Endothelial cell of umbilical vein (primary cell): ENCODE results near the gene C1QTNF8. TPM values are rescaled to one million over a fixed set of nuclear protein-coding genes. Genes with fewer than 3 reads are reported as not detected.

Experiments
- BruUV-seq: library from RNA; stranded (reverse); fragments of 400-500 nt; replicated peaks from 2 replicates; lab custom pipeline; 2021; lab: Mats Ljungman, UMichigan
- CTCF ChIA-PET: fragments of 300-600, 350-600 bp; sonication (Branson Sonifier 250); formaldehyde crosslinking; loops from one replicate; lab custom pipeline; 2021; ENCODE audit warnings: antibody characterized with exemption, inconsistent platforms; lab: Charles Lee
- POLR2A ChIA-PET: fragments of 300-600, 350-600 bp; sonication (Branson Sonifier 250); formaldehyde crosslinking; loops from one replicate; lab custom pipeline; 2021; ENCODE audit warnings: antibody characterized with exemption, inconsistent platforms; lab: Charles Lee
- DNase-seq: peaks from one replicate; pipeline ENCODE4 v3.0.0-alpha.2; 2011; ENCODE audit warnings: low read depth, low spot score
- FAIRE-seq: peaks from 2 replicates; lab custom pipeline; 2011; peaks lifted over from hg19 to GRCh38; lab: Jason Lieb, UNC
- H2AFZ ChIP-seq: 2 replicates; pipeline ENCODE4 v1.6.0; 2012; ENCODE audit warnings: low read depth, low read length, control low read depth, inconsistent platforms
- H3K27ac ChIP-seq: 2 replicates; pipeline ENCODE4 v1.5.1; 2011; ENCODE audit warnings: low read depth, mild to moderate bottlenecking, control low read depth, low read length, moderate library complexity; ENCODE audit not compliant: insufficient read depth
- H3K27me3 ChIP-seq, 2 experiments: 2 replicates each; pipeline versions ENCODE4 v1.6.0 to v1.6.1; 2011; ENCODE audit warnings: low read length in 2 of 2, mixed read lengths in 1 of 2; ENCODE audit not compliant: control insufficient read depth in 2 of 2, insufficient read depth in 2 of 2
- H3K36me3 ChIP-seq, 2 experiments: 2 replicates in 1 of 2; 3 replicates in 1 of 2; pipeline ENCODE4 v1.5.1; 2011; ENCODE audit warnings: low read length in 2 of 2, mild to moderate bottlenecking in 1 of 2, moderate library complexity in 1 of 2; ENCODE audit not compliant: control insufficient read depth in 2 of 2, insufficient read depth in 2 of 2; ENCODE audit errors: extremely low read depth in 1 of 2
- H3K4me1 ChIP-seq: 3 replicates; pipeline ENCODE4 v1.5.1; 2011; ENCODE audit warnings: mild to moderate bottlenecking, low read length; ENCODE audit not compliant: control insufficient read depth, insufficient read depth; ENCODE audit errors: extremely low read depth
- H3K4me2 ChIP-seq: 2 replicates; pipeline ENCODE4 v1.6.1; 2011; ENCODE audit warnings: low read length, control low read depth, mixed read lengths; ENCODE audit not compliant: insufficient read depth
- H3K4me3 ChIP-seq, 3 experiments: fragments of 200-600 bp in 1 of 3; sonication (generic), shearing (Covaris generic) in 1 of 3; replicated peaks in 1 of 3; 2 replicates each; pipeline ENCODE4 v1.5.1; 2011 to 2016; ENCODE audit warnings: control low read depth in 3 of 3, low read length in 3 of 3, mild to moderate bottlenecking in 2 of 3, inconsistent platforms in 1 of 3, low read depth in 1 of 3, moderate library complexity in 1 of 3; ENCODE audit not compliant: insufficient read depth in 1 of 3
- H3K79me2 ChIP-seq: 2 replicates; pipeline ENCODE4 v1.6.0; 2012; ENCODE audit warnings: low read length, inconsistent platforms; ENCODE audit not compliant: control insufficient read depth, insufficient read depth
- H3K9ac ChIP-seq: replicated peaks from 2 replicates; pipeline ENCODE3; 2011; ENCODE audit warnings: low read length, control low read depth; ENCODE audit not compliant: insufficient read depth; ENCODE audit errors: extremely low read depth
- H3K9me1 ChIP-seq: replicated peaks from 3 replicates; pipeline ENCODE4 v1.6.0; 2011; ENCODE audit warnings: mild to moderate bottlenecking, low read length; ENCODE audit not compliant: control insufficient read depth, insufficient read depth; ENCODE audit errors: extremely low read depth
- H3K9me3 ChIP-seq: replicated peaks from 2 replicates; pipeline ENCODE4 v1.5.1; 2012; ENCODE audit warnings: low read length, inconsistent platforms; ENCODE audit not compliant: control insufficient read depth, insufficient read depth
- H4K20me1 ChIP-seq: replicated peaks from 2 replicates; pipeline ENCODE3; 2011; ENCODE audit warnings: mild to moderate bottlenecking, low read length; ENCODE audit not compliant: control insufficient read depth, insufficient read depth; ENCODE audit errors: extremely low read depth
- CTCF ChIP-seq, 2 donors: IDR thresholded peaks; 1 replicate in 1 of 2; 2 replicates in 1 of 2; pipeline ENCODE4 v1.5.1; 2011; ENCODE audit warnings: low read length in 2 of 2, mild to moderate bottlenecking in 2 of 2, moderate library complexity in 2 of 2, control low read depth in 1 of 2, inconsistent platforms in 1 of 2, low read depth in 1 of 2; ENCODE audit not compliant: insufficient read depth in 1 of 2; ENCODE audit errors: extremely low read depth in 1 of 2
- EZH2 ChIP-seq: IDR thresholded peaks from 2 replicates; pipeline ENCODE4 v1.6.1; 2012; ENCODE audit warnings: borderline replicate concordance, low read depth, mild to moderate bottlenecking, moderate library complexity, low read length, inconsistent platforms; ENCODE audit not compliant: severe bottlenecking
- FOS ChIP-seq: IDR thresholded peaks from 2 replicates; pipeline ENCODE4 v1.6.1; 2011; ENCODE audit warnings: mild to moderate bottlenecking, low read length, moderate library complexity, borderline replicate concordance; ENCODE audit not compliant: insufficient read depth
- GATA2 ChIP-seq: IDR thresholded peaks from 2 replicates; pipeline ENCODE4 v1.7.0; 2011; ENCODE audit warnings: low read depth, mild to moderate bottlenecking, moderate library complexity, mixed read lengths, low read length; ENCODE audit not compliant: insufficient read length, insufficient read depth
- JUN ChIP-seq: IDR thresholded peaks from 2 replicates; pipeline ENCODE4 v1.6.1; 2011; ENCODE audit warnings: borderline replicate concordance, low read depth; ENCODE audit not compliant: insufficient read length, insufficient read depth
- MAX ChIP-seq: IDR thresholded peaks from 2 replicates; pipeline ENCODE4 v1.6.1; 2011; ENCODE audit not compliant: insufficient read depth, insufficient read length
- MYC ChIP-seq: IDR thresholded peaks from one replicate; pipeline ENCODE4 v1.6.1; 2011; ENCODE audit warnings: mild to moderate bottlenecking, low read depth, low read length
- POLR2A ChIP-seq: IDR thresholded peaks from 2 replicates; pipeline ENCODE4 v1.6.1; 2012; ENCODE audit warnings: low read depth, mild to moderate bottlenecking, control low read depth, low read length
- POLR2AphosphoS5 ChIP-seq: IDR thresholded peaks from 2 replicates; pipeline ENCODE4 v1.6.1; 2012; ENCODE audit warnings: low read depth, mild to moderate bottlenecking, control low read depth, low read length, moderate library complexity; ENCODE audit not compliant: insufficient read depth
- dilution Hi-C: fragments of 300-500 bp; cut with MboI; formaldehyde crosslinking; loops from one replicate; pipeline ENCODE4 v1.15.0; 2019; ENCODE audit warnings: low sequenced_read_pairs; ENCODE audit not compliant: extremely low pct_ligation_motif_present
- intact Hi-C: fragments of 100-400 bp; cut with micrococcal nuclease; formaldehyde crosslinking; loops from one replicate; pipeline ENCODE4 v1.10.0; 2022
- polyA plus RNA-seq, 4 experiments: library from polyadenylated mRNA; depleted of rRNA in 3 of 4; stranded (reverse) in 3 of 4; unstranded in 1 of 4; fragments of >200 nt; gene quantifications; 2 replicates each; pipeline versions ENCODE4 v1.2.1 to v1.2.3, GENCODE V29; 2011 to 2012; ENCODE audit warnings: missing spikeins in 1 of 4
- total RNA-seq: library from RNA; stranded (reverse); gene quantifications from 2 replicates; pipeline ENCODE4 v1.2.3, GENCODE V29; 2021

C1QTNF8 gene
- total and polyA plus RNA-seq, 2 donors (not counting 3 experiments of a cell fraction or from before 2014, with no cell fraction given): not detected

- no TSS peak for BruUV-seq
- Histone ChIP-seq H3K9ac (no peak overlapping the region), H3K4me3 (no peak overlapping the region), H4K20me1 (no peaks in the 10 kb centered on the region), H3K9me1 (no peaks in the 10 kb centered on the region), H3K27me3 (no peaks in the 10 kb centered on the region), H3K79me2 (no peaks in the 10 kb centered on the region), H2AFZ (no peak overlapping the region), H3K4me1 (peaks cover 30% of the 10 kb centered on the region), H3K27ac (no peak overlapping the region), H3K9me3 (no peaks in the 10 kb centered on the region), H3K36me3 (no peaks in the 10 kb centered on the region), H3K4me2 (no peak overlapping the region)
- ChIA-PET POLR2A (no interaction called here), CTCF (interaction anchor here (1.8 kb wide), 1 partner anchor 22 kb away, joined by 12 read pairs; no protein-coding TSS in a partner anchor)
- TF ChIP-seq POLR2AphosphoS5 (no peak), JUN (no peak), FOS (no peak), GATA2 (no peak)
- DNase-seq (no peak), FAIRE-seq (no peak)
- intact Hi-C loops (no loop called here), dilution Hi-C loops (no loop called here)
Observed at GRCh38 chr16:1079341-1079740, 16.7 kb downstream of the C1QTNF8 start.

- CTCF ChIA-PET: interaction anchor here (0.9 to 1.8 kb wide), 2 partner anchors 10 to 21 kb away, joined by 3 to 12 read pairs; no protein-coding TSS in a partner anchor
Observed at GRCh38 chr16:1078579-1079021, 17.4 kb downstream of the C1QTNF8 start.

More at GRCh38 chr16:1078579-1079021, 17.4 kb downstream of the C1QTNF8 start:
- Histone ChIP-seq H3K4me2 (no peak overlapping the region), H3K27ac (no peak overlapping the region), H2AFZ (no peak overlapping the region), H3K4me3 (no peak overlapping the region), H3K27me3 (no peaks in the 10 kb centered on the region), H3K9me1 (no peaks in the 10 kb centered on the region), H3K36me3 (no peaks in the 10 kb centered on the region), H3K9ac (no peak overlapping the region), H3K4me1 (peaks cover 30% of the 10 kb centered on the region), H4K20me1 (no peaks in the 10 kb centered on the region), H3K79me2 (no peaks in the 10 kb centered on the region), H3K9me3 (no peaks in the 10 kb centered on the region)
- POLR2A ChIA-PET: no interaction called here
- FAIRE-seq (peak; percentile 93), DNase-seq (peak; percentile 95)
- TF ChIP-seq GATA2 (no peak), EZH2 (no peak), CTCF (IDR thresholded peaks at IDR 0.05; ENCODE audit: extremely low read depth in 1 of 2, insufficient read depth in 1 of 2, low read depth in 1 of 2, low read length in 2 of 2) (no peak), MAX (no peak), MYC (peak; percentile 41), FOS (peak; percentile 78), POLR2A (no peak), JUN (no peak), POLR2AphosphoS5 (peak; percentile 87)
- dilution Hi-C loops: no loop called here
- intact Hi-C loops: no loop called here
- no TSS peak for BruUV-seq
